NCI-H774 (cell line): ENCODE measurements around the gene FSIP1.

Source experiments
- DNase-seq: peaks from one replicate; lab custom pipeline; 2025; lab: John Stamatoyannopoulos, UW

FSIP1 gene

DNA sequence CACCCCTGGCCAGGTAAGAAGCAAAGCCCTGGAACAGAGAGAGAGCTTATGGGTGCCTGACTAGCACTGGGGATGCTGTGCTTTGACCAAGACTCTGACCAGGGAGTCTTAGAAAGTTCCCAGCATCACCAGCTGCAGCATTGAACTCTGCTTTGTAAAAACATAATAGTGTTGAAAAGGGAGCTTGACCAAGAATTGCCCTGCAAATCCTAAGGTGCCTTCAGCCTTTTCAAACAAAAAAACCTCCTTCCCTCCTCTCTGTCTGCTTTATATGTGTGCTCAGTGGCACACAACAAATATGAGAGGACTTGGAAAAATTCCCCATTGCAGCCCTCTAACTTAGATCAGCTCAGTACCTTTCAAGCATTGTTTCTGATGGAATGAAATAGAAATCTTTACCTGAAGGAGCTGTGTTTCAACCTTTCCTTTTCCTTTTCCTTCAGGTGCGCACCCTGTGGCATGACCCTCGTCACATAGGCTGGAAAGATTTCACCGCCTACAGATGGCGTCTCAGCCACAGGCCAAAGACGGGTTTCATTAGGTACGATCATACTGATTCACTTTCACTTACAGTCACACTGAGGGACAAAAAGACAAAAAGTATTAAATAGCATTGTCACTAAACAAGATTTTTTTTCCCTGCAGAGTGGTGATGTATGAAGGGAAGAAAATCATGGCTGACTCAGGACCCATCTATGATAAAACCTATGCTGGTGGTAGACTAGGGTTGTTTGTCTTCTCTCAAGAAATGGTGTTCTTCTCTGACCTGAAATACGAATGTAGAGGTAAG, 188.8 kb downstream of the FSIP1 start:
- no peak for DNase-seq

DNA sequence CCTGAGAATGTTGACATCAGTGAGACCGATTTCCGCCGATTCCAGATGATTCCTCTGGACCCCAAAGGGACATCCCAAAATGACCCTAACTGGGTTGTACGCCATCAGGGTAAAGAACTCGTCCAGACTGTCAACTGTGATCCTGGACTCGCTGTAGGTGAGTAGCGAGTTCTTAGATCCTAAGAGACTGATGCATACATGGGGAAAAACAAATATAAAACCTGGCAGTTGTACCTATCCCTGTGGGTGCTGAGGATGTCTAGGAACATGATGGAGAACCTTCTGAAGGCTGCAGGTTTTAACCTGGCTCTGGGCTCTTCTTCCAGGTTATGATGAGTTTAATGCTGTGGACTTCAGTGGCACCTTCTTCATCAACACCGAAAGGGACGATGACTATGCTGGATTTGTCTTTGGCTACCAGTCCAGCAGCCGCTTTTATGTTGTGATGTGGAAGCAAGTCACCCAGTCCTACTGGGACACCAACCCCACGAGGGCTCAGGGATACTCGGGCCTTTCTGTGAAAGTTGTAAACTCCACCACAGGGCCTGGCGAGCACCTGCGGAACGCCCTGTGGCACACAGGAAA, 189.5 kb downstream of the FSIP1 start:
- no peak for DNase-seq

DNA sequence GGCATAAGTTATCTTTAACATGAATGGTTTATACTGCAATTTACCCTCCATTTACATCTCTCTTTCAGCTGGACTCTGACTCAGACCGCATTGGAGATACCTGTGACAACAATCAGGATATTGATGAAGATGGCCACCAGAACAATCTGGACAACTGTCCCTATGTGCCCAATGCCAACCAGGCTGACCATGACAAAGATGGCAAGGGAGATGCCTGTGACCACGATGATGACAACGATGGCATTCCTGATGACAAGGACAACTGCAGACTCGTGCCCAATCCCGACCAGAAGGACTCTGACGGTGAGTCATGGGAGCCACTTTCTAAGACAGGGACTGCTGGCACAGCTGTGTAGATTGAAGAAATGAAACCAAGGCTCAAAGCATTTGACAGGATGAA, 190.1 kb downstream of the FSIP1 start:
- no peak for DNase-seq

DNA sequence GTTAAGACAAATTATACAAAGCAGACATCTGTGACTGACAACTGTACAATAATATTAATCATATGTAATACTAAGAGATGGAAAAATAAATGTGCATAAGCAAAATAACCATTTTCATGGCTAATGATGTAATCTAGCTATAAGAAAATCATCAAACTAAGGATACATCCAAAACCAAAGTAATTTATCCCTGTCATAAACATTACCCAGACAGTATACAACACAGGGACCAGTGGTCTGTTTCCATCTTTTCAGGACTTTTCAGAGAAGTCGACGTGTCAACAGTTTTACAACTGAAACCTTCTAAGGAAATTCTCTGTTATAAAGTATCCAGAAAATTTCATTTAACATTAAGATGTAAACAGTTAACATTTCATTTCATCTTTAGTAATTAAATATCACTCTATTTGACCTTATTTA, 190.7 kb downstream of the FSIP1 start:
- DNase-seq = no peak

DNA sequence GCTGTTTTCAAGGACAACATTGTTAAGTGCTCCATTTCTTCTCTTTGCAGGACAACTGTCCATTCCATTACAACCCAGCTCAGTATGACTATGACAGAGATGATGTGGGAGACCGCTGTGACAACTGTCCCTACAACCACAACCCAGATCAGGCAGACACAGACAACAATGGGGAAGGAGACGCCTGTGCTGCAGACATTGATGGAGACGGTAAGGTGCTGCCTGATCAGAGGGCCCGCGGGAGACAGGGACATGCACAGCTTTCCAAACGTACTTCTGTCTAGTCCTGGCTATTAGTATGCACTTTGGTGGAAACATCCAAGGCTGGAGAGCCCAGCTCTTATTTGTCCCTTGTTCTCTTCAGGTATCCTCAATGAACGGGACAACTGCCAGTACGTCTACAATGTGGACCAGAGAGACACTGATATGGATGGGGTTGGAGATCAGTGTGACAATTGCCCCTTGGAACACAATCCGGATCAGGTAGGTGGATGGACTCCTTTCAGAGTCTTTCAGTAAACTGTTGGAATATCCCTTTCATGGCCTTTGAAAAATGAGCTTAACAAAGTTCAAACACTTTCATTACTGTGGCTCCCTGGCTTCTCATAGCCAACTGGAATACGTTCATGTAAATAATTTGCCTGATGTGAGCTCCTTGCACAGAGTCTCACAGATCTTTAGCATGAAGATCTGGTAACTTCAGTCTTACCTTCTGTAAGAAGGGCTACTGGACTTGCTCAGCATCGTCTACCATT, 191.3 kb downstream of the FSIP1 start:
- no peak for DNase-seq

DNA sequence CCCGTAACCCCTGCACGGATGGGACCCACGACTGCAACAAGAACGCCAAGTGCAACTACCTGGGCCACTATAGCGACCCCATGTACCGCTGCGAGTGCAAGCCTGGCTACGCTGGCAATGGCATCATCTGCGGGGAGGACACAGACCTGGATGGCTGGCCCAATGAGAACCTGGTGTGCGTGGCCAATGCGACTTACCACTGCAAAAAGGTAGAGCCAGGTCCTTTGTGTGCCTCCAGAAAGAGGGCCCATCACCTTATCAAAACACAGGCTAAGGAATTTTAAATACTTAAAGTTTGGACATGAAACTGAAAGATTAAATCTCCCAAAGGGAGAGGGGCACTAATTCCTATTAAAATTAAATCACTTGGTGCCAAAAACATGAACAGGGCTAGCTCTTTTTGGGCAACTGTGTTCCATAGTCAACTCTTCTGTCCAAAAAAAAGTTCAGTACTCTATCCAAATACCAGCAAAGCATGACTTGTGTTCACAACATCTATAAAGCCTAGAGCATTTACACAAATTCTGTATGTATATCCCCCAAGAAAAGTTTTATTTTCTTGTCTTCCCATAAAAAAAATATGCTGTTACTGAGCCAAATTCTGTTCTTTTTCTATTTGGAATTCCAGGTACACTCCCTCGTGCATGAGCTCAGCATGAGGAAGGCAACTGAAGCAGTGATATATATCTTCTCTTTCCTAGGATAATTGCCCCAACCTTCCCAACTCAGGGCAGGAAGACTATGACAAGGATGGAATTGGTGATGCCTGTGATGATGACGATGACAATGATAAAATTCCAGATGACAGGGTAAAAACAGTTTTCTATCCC, 192.6 kb downstream of the FSIP1 start:
- DNase-seq = no peak

DNA sequence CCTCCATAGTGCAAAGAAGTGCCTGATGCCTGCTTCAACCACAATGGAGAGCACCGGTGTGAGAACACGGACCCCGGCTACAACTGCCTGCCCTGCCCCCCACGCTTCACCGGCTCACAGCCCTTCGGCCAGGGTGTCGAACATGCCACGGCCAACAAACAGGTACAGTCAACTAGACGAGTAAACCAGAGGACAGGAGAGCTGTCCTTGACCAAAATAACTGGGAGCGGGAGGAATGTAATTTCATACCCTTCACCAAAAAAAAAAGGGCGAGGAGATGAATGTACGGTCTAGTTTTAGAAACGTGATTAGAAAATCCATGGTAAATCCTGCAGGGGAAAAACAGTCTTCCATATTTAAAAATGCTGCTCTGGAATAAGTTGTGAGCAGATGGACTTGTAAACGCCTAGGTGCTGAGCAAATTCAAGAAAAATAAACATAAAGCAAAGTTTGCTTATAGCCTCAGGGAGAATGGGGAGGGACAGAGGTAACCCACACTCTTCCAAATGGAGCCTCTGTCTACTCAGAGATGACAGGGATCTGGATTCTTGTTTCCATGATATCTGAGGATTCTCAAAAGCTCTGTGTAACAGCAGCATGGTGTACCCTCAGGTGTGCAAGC, 193.3 kb downstream of the FSIP1 start:
- DNase-seq = no peak

DNA sequence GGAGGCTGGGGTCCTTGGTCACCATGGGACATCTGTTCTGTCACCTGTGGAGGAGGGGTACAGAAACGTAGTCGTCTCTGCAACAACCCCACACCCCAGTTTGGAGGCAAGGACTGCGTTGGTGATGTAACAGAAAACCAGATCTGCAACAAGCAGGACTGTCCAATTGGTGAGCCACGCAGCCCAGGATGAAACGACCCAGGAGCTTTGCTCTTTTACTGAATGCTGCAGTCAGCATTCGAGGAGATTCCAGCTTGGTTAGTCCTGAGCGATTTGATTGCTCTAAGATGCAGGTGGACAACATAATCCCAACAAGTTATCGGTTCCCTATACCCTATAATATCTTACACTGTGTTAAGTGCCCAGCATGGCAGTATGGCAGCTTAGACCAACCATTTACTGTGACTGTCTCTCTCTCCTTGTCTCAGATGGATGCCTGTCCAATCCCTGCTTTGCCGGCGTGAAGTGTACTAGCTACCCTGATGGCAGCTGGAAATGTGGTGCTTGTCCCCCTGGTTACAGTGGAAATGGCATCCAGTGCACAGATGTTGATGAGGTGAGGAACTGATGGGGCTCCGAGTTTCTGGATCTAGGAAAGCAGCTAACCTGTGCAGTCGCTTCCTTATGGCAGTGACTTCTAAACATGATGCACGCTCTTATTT, 194.0 kb downstream of the FSIP1 start:
- DNase-seq = no peak

DNA sequence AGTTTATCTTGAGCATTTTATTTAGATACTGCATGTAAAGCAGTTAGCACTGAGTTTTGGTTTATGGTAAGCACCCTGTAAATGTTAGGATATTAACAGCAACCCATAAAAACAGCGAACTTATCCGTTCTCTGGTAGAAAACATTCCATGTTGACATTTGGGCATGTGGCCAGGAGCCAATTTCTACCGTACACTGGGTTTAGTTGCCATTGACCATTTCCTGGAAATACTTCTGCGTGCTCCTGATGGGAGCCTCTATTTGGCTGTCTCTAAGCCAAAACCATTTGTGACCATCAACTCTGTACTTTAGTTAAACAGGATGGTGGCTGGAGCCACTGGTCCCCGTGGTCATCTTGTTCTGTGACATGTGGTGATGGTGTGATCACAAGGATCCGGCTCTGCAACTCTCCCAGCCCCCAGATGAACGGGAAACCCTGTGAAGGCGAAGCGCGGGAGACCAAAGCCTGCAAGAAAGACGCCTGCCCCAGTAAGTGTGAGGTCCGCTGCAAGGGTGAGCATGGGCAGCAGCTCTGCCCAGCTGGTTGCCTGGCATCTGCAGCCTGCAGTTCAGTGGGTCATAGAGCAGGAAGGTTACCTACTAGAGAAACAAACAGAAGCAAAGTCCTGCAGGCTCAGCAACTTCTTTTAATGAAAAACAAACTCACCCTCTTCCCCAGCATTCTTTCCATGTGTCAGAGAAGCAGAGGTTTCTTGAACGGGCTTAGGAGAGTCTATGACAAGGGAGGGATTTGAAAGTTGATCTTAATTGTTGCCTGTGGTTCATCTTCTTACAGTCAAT, 194.7 kb downstream of the FSIP1 start:
- DNase-seq = no peak

DNA sequence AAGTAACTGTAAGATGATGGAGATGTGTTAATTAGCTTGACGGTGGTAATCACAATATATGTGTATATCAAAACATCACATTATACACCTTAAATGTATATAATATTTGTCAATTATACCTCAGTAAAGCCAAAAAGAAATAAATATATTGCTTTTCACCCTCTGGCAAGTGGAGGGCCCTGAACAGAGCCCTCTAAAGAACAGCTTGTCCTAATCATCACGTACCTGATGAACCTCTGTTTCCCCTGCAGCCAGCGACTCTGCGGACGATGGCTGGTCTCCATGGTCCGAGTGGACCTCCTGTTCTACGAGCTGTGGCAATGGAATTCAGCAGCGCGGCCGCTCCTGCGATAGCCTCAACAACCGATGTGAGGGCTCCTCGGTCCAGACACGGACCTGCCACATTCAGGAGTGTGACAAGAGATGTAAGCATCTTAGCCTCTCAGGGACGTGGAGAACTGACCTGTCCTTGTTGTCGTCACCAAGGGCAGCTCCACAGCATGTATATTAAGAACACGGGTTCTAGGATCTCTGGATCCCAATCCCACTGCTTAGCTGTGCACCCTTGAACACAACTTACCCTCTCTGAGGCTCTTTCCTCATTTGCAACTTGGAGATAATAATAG, 195.4 kb downstream of the FSIP1 start:
- DNase-seq = no peak

DNA sequence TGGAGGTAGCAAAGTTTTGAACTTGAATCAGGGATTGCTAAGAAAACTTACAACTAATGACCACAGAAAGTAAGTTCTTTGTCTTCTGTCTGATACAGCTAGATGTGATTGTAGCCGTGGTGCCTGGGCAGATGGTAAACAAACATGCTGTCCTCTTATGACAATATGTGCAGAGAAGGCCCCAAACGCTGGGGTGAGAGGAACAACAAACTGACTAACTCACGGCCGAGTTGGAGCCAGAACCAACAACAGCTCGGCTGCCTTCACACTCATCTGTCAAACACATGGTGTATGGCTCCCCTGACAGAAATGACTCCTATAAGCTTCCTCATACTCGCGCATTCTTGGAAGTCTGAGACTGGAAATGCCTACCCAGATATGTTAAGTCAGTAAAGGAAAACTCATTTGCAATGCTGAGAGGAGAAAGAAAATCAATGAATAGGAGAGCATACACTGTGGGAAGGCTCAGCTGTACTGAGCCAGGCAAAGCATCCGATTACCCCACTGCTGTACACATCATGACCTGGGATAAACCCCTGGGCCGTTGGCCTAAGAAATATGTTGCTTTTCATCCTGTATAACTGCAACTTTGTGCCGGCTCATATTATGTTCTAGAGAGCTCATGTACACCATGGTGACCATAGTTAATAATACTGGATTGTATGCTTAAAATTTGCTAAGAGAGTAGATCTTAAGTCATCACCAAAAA, 196.1 kb downstream of the FSIP1 start:
- no peak for DNase-seq

DNA sequence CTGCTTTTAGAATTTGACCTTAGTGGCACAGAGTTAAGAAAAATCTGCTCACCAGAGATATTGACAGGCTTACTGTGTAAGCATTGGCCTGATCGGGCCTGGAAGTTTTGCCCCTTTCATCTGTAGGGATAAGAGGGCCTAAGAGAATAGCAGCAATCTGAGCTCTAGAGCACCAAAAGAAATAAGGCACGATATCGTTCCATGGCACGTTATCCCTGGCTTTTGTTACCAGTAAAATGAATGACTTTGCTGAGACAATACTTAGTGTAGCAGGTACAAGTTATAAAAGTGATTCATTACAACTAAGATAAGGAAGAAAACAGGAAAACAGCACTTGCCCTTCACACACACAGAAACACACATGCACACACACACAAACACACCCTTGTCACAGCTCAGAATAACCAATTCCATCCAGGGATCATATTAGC, 196.8 kb downstream of the FSIP1 start:
- no peak for DNase-seq

DNA sequence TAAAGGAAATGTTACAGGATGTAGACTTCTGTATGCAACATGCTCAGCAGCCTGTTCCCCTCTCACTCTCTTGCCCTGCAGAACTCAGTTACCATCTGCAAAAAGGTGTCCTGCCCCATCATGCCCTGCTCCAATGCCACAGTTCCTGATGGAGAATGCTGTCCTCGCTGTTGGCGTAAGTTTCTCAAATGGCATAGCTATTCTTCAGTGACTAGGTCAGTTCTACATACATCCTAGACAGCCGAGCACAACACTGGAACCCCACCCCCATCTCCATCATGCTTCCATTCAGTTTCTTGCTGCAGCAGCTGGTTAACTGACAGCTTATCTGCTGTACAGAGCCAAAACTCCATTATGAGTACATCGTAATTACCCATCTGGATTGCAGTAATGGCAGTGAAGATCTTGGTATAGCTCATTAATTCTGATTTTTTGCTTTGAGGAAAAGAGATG, 197.2 kb downstream of the FSIP1 start:
- no peak for DNase-seq

DNA sequence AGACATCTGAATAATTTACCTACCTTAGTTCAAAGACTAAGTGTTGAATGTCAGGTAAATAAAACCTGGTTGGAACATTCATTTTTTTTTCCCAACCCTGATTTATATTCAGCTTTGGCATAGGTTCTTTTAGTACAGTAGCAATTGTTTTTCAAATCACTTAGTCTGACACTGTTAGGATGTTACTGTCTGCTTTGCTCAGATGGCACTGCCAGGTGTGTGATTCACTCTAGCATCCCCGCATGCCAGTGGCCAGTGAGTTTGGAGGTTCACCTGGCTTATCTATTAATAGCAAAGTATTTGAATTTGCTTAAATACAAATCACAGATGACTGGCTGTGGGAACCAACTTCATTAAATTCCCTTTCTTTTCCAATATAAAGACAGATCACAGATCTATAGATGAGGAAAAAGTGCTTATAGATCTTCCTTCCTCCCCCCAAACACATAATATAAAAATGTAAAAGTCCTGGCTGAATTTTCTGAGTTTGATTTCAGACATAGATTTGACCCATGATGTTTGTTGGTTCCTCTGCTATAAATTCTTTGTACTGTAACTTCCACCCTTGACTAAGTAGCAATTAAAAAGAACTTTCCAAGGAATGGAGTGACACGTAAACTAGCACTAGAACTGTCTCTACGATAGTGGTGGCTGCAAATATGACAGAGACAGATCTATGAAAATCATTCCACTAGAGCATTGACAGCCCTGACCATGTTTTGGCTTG, 197.8 kb downstream of the FSIP1 start:
- no peak for DNase-seq

DNA sequence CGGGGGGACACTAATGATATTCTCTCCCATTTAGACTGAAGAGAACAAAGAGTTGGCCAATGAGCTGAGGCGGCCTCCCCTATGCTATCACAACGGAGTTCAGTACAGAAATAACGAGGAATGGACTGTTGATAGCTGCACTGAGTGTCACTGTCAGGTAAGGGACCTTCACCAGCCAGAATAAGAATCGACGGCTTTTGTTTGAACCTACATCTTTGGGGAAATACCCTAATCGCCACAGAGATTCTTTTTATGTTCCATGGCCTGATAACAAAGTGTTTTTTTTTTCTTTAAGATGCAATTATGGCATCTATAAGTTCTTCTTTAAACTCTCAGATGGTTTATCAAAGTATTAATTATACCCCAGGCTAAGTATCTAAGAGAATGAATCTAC, 198.4 kb downstream of the FSIP1 start:
- no peak for DNase-seq

DNA sequence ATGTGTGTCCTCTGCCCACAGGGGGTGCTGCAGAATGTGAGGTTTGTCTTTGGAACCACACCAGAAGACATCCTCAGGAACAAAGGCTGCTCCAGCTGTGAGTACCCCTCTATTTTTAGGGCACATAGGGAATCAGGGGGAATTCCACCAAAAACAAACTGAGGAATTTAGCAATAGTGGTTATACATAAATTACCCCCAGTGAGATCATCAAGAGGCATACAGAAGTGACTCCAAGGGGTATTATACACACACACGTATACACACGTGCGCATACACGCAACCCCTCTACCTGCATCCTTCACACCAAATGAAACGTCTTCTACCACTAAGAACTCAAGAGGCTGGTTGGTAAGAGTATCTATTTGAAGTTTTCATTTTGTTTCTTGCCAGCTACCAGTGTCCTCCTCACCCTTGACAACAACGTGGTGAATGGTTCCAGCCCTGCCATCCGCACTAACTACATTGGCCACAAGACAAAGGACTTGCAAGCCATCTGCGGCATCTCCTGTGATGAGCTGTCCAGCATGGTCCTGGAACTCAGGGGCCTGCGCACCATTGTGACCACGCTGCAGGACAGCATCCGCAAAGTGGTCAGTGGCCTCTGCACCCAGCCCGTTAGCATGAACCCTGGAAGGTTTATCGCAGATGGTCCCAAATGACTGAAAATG, 198.9 kb downstream of the FSIP1 start:
- no peak for DNase-seq

DNA sequence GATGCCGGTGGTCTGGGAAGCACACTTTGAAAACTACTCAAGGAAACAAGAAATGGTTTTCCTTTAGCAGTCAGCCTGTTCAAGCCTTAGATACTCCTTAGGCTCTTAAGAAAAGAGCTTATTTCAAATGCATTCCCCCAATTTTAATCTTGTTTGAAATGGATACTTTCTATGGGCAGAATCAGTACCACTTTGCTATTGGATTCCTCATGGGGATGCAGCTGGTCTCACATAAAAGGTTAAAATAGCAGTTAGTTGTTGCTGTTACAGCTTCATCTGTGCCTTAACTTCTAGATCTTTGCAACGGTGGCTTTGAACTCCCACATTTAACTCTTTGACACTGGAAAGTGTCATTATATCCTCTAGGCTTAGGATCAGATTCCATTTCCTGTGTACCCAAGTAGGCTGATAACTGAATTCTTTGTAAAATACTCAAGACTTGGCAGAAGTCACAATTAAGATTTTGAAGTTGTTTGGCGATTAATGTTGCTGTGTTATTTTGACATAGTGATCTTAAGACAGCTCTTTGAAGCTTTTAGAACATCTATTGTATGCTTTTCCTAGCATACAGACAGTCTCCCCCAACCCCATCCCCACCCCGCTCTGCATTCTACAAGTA, 199.6 kb downstream of the FSIP1 start:
- no peak for DNase-seq
